ENCODE measurements around the gene PROP1. TPM values are rescaled to one million over a fixed set of nuclear protein-coding genes. Genes with fewer than 3 reads are reported as not detected.

Gene PROP1
- polyA plus RNA-seq, 2 donors = not detected

DNA sequence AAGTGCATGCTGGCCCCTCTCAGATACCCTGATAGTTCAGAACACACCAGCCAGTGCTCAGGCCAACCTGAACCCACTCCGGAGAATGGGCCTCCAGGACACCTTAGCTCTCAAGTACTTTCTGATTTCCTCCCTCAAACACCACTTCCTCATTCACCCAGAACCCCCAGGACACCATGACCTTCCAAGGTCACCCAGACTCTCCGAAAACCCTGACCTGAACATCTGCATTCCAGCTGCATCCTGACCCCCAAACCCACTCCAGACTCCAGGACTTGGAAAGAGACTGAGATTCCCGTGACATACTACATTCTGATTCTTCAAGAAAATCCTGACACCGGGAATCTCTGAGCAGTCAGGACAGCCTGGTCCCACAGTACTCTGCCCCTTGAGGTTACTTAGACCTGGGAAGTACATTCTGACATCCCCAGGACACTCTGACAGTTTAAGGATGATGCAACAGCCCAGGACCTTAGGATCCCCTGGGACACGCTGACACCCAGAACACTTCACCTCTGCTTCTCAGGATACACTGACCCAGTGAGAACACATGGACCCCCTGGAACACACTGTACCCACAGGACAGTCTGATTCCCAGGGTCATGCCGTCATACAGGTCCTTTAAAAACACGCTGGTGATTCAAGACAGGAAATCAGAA, 747 bp upstream of the PROP1 start:
- Histone ChIP-seq H3K4me3 (ENCODE audit: low read depth in 1 of 2, low read length in 2 of 2) (no peak overlapping the region), H3K27ac (ENCODE audit: low read depth in 2 of 2, low read length in 1 of 2) (no peak overlapping the region), H3K27me3 (ENCODE audit: control insufficient read depth in 1 of 2, insufficient read depth in 2 of 2, low read length in 2 of 2) (no peaks in the 10 kb centered on the region), H3K9me3 (ENCODE audit: control insufficient read depth in 2 of 2, insufficient read depth in 1 of 2, low read depth in 1 of 2, low read length in 1 of 2) (no peaks in the 10 kb centered on the region), H3K36me3 (ENCODE audit: control insufficient read depth in 2 of 2, insufficient read depth in 2 of 2, low read length in 1 of 2) (no peaks in the 10 kb centered on the region), H3K4me1 (ENCODE audit: control insufficient read depth in 2 of 2, insufficient read depth in 2 of 2, low read length in 1 of 2) (no peaks in the 10 kb centered on the region)
- 75 to 76% methylated on average over 7 of the region's 7 CpGs for WGBS, 2 donors

DNA sequence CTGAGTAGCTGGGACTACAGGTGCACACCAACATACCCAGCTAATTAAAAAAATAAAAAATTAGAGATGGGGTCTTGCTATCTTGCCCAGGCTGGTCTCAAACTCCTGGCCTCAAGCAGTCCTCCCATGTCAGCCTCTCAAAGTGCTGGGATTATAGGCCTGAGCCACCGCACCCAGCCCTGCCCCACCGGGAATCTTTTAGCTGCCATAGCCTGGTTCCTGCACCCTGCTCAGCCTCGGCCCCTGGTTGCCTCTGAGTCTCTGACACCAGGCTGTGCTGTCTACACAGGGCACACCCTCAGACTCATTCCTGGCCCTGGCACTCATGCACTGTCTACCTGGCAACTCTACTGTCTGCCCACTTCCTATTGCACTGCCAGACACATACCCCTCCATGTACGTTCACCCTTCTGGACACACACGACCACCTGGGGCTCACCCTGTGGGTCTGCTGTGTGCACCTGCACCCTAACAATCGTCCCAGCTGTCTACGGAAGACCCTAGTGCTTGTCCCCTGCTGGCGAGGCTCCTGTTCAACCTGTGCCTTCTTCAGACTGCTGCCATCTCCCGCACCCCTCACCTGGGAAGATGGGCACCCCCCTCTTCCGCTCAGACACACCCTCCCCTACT, 1.4 kb downstream of the PROP1 start:
- Histone ChIP-seq H3K27ac (ENCODE audit: low read depth in 2 of 2, low read length in 1 of 2) (no peak overlapping the region), H3K4me1 (ENCODE audit: control insufficient read depth in 2 of 2, insufficient read depth in 2 of 2, low read length in 1 of 2) (no peaks in the 10 kb centered on the region), H3K9me3 (ENCODE audit: control insufficient read depth in 2 of 2, insufficient read depth in 1 of 2, low read depth in 1 of 2, low read length in 1 of 2) (no peaks in the 10 kb centered on the region), H3K4me3 (ENCODE audit: low read depth in 1 of 2, low read length in 2 of 2) (no peak overlapping the region), H3K36me3 (ENCODE audit: control insufficient read depth in 2 of 2, insufficient read depth in 2 of 2, low read length in 1 of 2) (no peaks in the 10 kb centered on the region), H3K27me3 (ENCODE audit: control insufficient read depth in 1 of 2, insufficient read depth in 2 of 2, low read length in 2 of 2) (no peaks in the 10 kb centered on the region)
- WGBS, 2 donors = 80% methylated on average over 10 of the region's 10 CpGs

DNA sequence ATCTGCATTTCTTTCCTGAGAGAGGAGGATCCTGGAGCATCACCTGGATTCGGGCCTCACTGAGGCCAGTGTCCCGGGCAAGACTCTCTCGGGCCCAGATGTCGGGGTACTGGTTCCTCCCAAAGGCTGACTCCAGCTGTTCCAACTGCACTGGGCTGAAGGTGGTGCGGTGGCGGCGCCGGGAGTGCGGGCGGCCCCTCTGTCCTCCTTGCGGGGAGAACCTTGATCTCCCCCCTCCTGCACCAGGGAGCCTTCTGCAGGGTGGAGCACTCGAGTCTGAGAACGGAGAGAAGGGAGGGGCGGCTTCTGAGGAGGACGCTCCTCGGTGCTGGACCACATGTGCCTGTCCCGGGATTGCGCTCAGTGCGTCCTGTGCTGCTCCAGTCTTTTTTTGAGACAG, 2.0 kb downstream of the PROP1 start:
- no peaks in the 10 kb centered on the region for H3K9me3 ChIP-seq (ENCODE audit: control insufficient read depth in 2 of 2, insufficient read depth in 1 of 2, low read depth in 1 of 2, low read length in 1 of 2)
- WGBS, 2 donors = 87 to 90% methylated on average over 19 of the region's 19 CpGs
- H3K27me3 ChIP-seq (ENCODE audit: control insufficient read depth in 1 of 2, insufficient read depth in 2 of 2, low read length in 2 of 2) = no peaks in the 10 kb centered on the region
- H3K4me1 ChIP-seq (ENCODE audit: control insufficient read depth in 2 of 2, insufficient read depth in 2 of 2, low read length in 1 of 2) = no peaks in the 10 kb centered on the region
- no peak overlapping the region for H3K4me3 ChIP-seq (ENCODE audit: low read depth in 1 of 2, low read length in 2 of 2)
- H3K36me3 ChIP-seq (ENCODE audit: control insufficient read depth in 2 of 2, insufficient read depth in 2 of 2, low read length in 1 of 2) = no peaks in the 10 kb centered on the region
- H3K27ac ChIP-seq (ENCODE audit: low read depth in 2 of 2, low read length in 1 of 2) = no peak overlapping the region

DNA sequence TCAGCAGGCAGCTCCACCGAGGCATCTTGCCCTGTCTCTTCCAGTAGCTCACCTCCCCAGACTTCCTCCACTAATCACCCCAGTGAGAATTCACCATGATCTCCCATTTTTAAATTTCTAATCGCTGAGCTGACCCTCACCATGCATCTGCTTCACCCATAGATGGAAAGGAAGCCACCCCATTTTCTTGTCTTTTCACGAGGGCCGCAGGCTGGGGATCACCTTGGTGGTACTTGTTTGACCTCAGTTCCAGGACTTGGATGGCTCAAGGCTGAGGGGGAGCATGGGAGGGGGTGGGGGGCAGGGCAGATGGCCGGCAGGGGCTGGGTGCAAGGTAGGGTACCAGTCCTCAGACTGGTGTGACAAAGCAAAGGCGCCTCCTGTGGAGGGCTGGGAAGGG, 3.6 kb downstream of the PROP1 start:
- WGBS, 2 donors = 83 to 91% methylated on average over 6 of the region's 6 CpGs
- Histone ChIP-seq H3K27me3 (ENCODE audit: control insufficient read depth in 1 of 2, insufficient read depth in 2 of 2, low read length in 2 of 2) (no peaks in the 10 kb centered on the region), H3K4me1 (ENCODE audit: control insufficient read depth in 2 of 2, insufficient read depth in 2 of 2, low read length in 1 of 2) (no peaks in the 10 kb centered on the region), H3K9me3 (ENCODE audit: control insufficient read depth in 2 of 2, insufficient read depth in 1 of 2, low read depth in 1 of 2, low read length in 1 of 2) (no peaks in the 10 kb centered on the region), H3K36me3 (ENCODE audit: control insufficient read depth in 2 of 2, insufficient read depth in 2 of 2, low read length in 1 of 2) (no peaks in the 10 kb centered on the region), H3K4me3 (ENCODE audit: low read depth in 1 of 2, low read length in 2 of 2) (no peak overlapping the region), H3K27ac (ENCODE audit: low read depth in 2 of 2, low read length in 1 of 2) (no peak overlapping the region)

DNA sequence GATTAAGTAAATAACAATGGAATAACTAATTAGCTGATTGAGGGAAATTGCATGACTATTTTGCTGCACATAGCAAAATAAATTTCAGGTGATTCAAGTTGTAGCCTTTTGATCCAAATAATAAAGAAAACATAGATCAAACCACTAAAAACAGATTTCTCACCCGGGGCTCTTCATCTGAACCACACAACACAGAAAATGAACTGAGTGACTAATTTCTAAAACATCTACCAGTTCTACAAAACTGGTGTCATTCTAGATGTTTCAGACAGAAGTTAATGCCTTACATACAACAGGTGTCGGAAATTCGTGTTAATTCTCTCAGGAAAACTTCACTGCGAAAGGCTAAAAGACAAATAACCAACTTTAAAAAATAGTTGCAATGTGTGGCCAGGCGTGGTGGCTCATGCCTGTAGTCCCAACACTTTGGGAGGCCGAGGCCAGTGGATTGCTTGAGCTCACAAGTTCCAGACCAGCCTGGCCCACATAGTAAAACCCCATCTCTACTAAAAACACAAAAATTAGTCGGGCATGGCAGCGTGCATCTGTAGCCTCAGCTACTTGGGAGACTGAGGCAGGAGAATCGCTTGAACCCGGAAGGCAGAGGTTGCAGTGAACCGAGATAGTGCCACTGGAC, 6.9 kb downstream of the PROP1 start:
- Histone ChIP-seq H3K36me3 (ENCODE audit: control insufficient read depth in 2 of 2, insufficient read depth in 2 of 2, low read length in 1 of 2) (no peaks in the 10 kb centered on the region), H3K4me3 (ENCODE audit: low read depth in 1 of 2, low read length in 2 of 2) (no peak overlapping the region), H3K27ac (ENCODE audit: low read depth in 2 of 2, low read length in 1 of 2) (no peak overlapping the region), H3K27me3 (ENCODE audit: control insufficient read depth in 1 of 2, insufficient read depth in 2 of 2, low read length in 2 of 2) (peaks cover 0 to 3% of the 10 kb centered on the region in 2 donors), H3K4me1 (ENCODE audit: control insufficient read depth in 2 of 2, insufficient read depth in 2 of 2, low read length in 1 of 2) (peaks cover 0 to 3% of the 10 kb centered on the region in 2 donors), H3K9me3 (ENCODE audit: control insufficient read depth in 2 of 2, insufficient read depth in 1 of 2, low read depth in 1 of 2, low read length in 1 of 2) (no peaks in the 10 kb centered on the region)
- 81 to 83% methylated on average over 11 of the region's 11 CpGs for WGBS, 2 donors

DNA sequence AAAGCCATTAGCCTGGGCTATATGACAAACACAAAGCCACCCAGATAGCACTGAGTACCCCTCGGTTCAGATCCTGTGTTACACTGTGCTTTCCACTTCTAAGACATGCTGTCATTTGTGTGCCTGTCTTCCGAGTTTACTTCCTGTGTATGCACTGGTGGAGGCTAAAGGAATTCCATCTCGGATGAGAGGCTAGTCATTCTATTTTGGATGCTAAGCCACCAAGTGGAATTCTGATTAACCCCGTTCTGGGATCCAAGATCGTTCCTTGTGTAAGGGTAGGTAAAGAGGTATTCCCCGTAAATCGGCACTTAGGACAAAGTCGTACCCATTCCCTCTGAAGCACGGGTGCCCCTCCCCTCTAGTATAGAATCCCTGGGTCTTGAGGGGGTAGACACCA, 8.7 kb downstream of the PROP1 start:
- H3K27me3 ChIP-seq (ENCODE audit: control insufficient read depth in 1 of 2, insufficient read depth in 2 of 2, low read length in 2 of 2) = peaks cover 0 to 6% of the 10 kb centered on the region in 2 donors
- WGBS, 2 donors = 73 to 78% methylated on average over 9 of the region's 9 CpGs
- no peak overlapping the region for H3K27ac ChIP-seq (ENCODE audit: low read depth in 2 of 2, low read length in 1 of 2)
- H3K9me3 ChIP-seq (ENCODE audit: control insufficient read depth in 2 of 2, insufficient read depth in 1 of 2, low read depth in 1 of 2, low read length in 1 of 2) = no peaks in the 10 kb centered on the region
- no peak overlapping the region for H3K4me3 ChIP-seq (ENCODE audit: low read depth in 1 of 2, low read length in 2 of 2)
- no peaks in the 10 kb centered on the region for H3K36me3 ChIP-seq (ENCODE audit: control insufficient read depth in 2 of 2, insufficient read depth in 2 of 2, low read length in 1 of 2)
- H3K4me1 ChIP-seq (ENCODE audit: control insufficient read depth in 2 of 2, insufficient read depth in 2 of 2, low read length in 1 of 2) = peaks cover 0 to 3% of the 10 kb centered on the region in 2 donors

DNA sequence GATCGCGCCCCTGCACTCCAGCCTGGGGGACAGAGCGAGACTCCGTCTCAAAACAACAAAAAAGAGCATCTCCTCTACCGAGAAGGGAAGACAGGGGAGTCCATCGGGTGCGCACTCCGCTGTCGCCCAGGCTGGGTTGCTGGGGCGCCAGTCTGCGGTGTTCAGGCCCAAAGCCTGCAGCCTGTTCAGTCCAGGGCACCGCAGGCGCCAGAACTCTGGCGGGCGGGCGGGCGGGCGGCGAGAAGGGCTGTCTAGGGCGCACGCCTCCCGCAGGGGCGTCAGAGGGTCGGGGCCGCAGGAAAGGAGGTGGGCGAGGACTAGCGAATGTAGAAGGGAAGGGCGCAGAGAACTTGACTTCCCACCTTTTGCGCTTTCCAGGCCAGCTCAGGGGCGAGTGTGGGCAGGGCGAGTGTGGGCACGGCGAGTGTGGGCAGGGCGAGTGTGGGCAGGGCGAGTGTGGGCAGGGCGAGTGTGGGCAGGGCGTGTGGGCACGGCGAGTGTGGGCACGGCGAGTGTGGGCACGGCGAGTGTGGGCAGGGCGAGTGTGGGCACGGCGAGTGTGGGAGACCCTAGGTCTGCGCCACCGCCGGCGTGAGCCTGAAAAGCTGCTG, 10.5 kb downstream of the PROP1 start:
- Histone ChIP-seq H3K4me1 (ENCODE audit: control insufficient read depth in 2 of 2, insufficient read depth in 2 of 2, low read length in 1 of 2) (peaks cover 4 to 12% of the 10 kb centered on the region in 2 donors), H3K27me3 (ENCODE audit: control insufficient read depth in 1 of 2, insufficient read depth in 2 of 2, low read length in 2 of 2) (peaks cover 0 to 6% of the 10 kb centered on the region in 2 donors), H3K27ac (ENCODE audit: low read depth in 2 of 2, low read length in 1 of 2) (no peak overlapping the region), H3K4me3 (ENCODE audit: low read depth in 1 of 2, low read length in 2 of 2) (peak overlapping the region in 1 of 2 donors; percentile 7), H3K9me3 (ENCODE audit: control insufficient read depth in 2 of 2, insufficient read depth in 1 of 2, low read depth in 1 of 2, low read length in 1 of 2) (no peaks in the 10 kb centered on the region), H3K36me3 (ENCODE audit: control insufficient read depth in 2 of 2, insufficient read depth in 2 of 2, low read length in 1 of 2) (no peaks in the 10 kb centered on the region)
- WGBS, 2 donors = 16 to 23% methylated on average over 49 to 50 of the region's 50 CpGs

DNA sequence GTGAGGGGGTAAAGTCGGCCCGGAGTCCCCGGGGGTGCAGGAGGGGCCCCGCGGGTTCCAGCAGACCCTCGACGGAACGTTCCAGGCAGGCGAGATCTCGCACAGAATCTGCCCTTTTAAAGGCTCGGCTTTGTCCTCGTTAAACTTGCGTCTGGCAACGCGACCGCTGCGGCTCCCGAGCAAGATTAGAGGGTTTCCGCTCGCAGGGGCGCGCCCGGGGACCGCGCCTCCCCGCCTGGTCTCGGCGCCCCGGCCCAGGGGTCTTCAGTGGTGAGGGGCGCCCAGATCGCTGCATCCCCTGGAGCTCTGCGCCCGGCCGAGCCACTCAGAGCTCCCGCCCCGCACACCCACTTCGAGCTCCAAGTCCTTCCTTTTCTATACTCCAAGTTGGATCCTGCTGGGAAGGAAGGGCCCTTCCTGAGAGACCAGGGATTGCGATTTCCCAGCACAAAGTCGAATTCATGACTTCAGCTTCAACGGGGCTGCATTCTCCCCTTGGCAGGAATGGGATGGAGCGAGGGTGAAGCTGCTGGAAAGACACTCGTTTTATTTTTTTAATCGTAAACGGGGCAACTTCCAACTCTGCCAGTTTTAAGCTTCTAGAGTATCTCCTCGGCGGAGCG, 11.3 kb downstream of the PROP1 start:
- peaks cover 4 to 12% of the 10 kb centered on the region in 2 donors for H3K4me1 ChIP-seq (ENCODE audit: control insufficient read depth in 2 of 2, insufficient read depth in 2 of 2, low read length in 1 of 2)
- H3K4me3 ChIP-seq (ENCODE audit: low read depth in 1 of 2, low read length in 2 of 2) = no peak overlapping the region
- H3K9me3 ChIP-seq (ENCODE audit: control insufficient read depth in 2 of 2, insufficient read depth in 1 of 2, low read depth in 1 of 2, low read length in 1 of 2) = no peaks in the 10 kb centered on the region
- no peaks in the 10 kb centered on the region for H3K36me3 ChIP-seq (ENCODE audit: control insufficient read depth in 2 of 2, insufficient read depth in 2 of 2, low read length in 1 of 2)
- peaks cover 0 to 6% of the 10 kb centered on the region in 2 donors for H3K27me3 ChIP-seq (ENCODE audit: control insufficient read depth in 1 of 2, insufficient read depth in 2 of 2, low read length in 2 of 2)
- WGBS, 2 donors = 14 to 26% methylated on average over 47 of the region's 47 CpGs
- no peak overlapping the region for H3K27ac ChIP-seq (ENCODE audit: low read depth in 2 of 2, low read length in 1 of 2)

DNA sequence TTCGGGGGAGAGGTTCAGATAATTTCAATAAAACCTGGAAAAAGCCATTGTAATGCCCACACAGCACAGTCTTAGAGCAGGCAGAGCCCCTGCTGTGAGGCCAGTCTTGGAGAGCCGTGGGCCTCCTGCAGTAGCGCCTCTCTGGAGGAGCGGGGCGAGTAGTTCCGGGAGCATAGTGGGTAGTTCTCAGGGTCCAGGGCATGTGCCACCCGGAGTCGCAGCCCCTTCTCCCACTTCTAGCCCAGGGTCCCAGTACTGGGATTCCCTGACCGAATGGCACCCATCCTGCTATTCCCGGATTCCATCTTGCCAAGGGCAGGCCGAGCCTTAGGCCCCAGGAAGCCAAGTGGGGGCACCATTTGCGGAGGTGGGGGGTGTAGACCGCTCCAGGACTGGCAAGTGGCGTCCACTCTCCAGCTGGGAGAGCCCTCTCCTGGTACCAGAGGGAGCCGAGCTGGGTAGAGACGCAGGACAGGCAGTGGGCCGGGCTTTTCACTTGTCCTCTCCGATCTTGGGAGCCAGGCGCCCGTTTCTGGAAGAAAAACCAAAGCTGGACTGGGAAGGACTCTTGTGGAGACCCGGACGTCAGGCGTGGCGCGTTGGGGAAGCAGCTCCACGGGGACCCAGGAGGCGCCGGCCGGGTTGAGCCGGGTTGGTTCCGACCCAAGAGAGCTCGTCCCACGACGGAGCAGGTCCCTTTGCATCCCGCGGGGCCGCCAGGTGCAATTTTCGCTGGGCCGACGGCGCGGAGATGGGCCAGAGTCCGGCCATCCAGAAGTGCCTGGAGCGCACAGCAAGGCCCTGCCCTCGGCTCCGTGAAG, 12.1 kb downstream of the PROP1 start:
- no peaks in the 10 kb centered on the region for H3K36me3 ChIP-seq (ENCODE audit: control insufficient read depth in 2 of 2, insufficient read depth in 2 of 2, low read length in 1 of 2)
- peaks cover 4 to 12% of the 10 kb centered on the region in 2 donors for H3K4me1 ChIP-seq (ENCODE audit: control insufficient read depth in 2 of 2, insufficient read depth in 2 of 2, low read length in 1 of 2)
- H3K9me3 ChIP-seq (ENCODE audit: control insufficient read depth in 2 of 2, insufficient read depth in 1 of 2, low read depth in 1 of 2, low read length in 1 of 2) = no peaks in the 10 kb centered on the region
- H3K27me3 ChIP-seq (ENCODE audit: control insufficient read depth in 1 of 2, insufficient read depth in 2 of 2, low read length in 2 of 2) = peaks cover 0 to 6% of the 10 kb centered on the region in 2 donors
- no peak overlapping the region for H3K27ac ChIP-seq (ENCODE audit: low read depth in 2 of 2, low read length in 1 of 2)
- no peak overlapping the region for H3K4me3 ChIP-seq (ENCODE audit: low read depth in 1 of 2, low read length in 2 of 2)
- 45 to 55% methylated on average over 46 of the region's 46 CpGs for WGBS, 2 donors

All from esophagus (tissue), 2 donors.